B cell (primary cell): ENCODE data around the gene NRGN. TPM values are rescaled to one million over a fixed set of nuclear protein-coding genes. Genes with fewer than 3 reads are reported as not detected.

Experiments
- ATAC-seq: fragments of 200-7000 bp; cut with Tn5 transposase; one replicate; pipeline ENCODE4 v1.10.0; 2021; ENCODE audit warnings: low read depth, mild to moderate bottlenecking, moderate number of reproducible peaks, moderate library complexity
- CTCF ChIA-PET: fragments of 350-600 bp; sonication (Branson Sonifier 250); formaldehyde crosslinking; loops from one replicate; lab custom pipeline; 2021; ENCODE audit warnings: antibody characterized with exemption, inconsistent platforms; lab: Charles Lee
- POLR2A ChIA-PET: fragments of 350-600 bp; sonication (Branson Sonifier 250); formaldehyde crosslinking; loops from one replicate; lab custom pipeline; 2021; ENCODE audit warnings: antibody characterized with exemption; lab: Charles Lee
- DNase-seq: peaks from one replicate; pipeline ENCODE4 v3.0.0; 2013
- H2AFZ ChIP-seq: 2 replicates; pipeline ENCODE4 v1.6.1; 2012; ENCODE audit warnings: mild to moderate bottlenecking, low read depth, low read length; ENCODE audit not compliant: insufficient read depth, poor library complexity, severe bottlenecking
- H3K27ac ChIP-seq, 2 donors: 1 replicate in 1 of 2; 2 replicates in 1 of 2; pipeline ENCODE4 v1.5.1; 2012 to 2013; ENCODE audit warnings: low read length in 2 of 2, mild to moderate bottlenecking in 2 of 2, moderate library complexity in 1 of 2
- H3K27me3 ChIP-seq, 4 experiments: fragments of 200-600 bp in 1 of 4; sonication (generic) in 1 of 4; replicated peaks in 1 of 4; 1 replicate in 2 of 4; 2 replicates in 2 of 4; pipeline versions ENCODE4 v1.6.1 to v1.7.0; 2013 to 2016; ENCODE audit warnings: low read length in 3 of 4, mild to moderate bottlenecking in 2 of 4, mixed read lengths in 1 of 4, moderate library complexity in 1 of 4; ENCODE audit not compliant: insufficient read depth in 4 of 4, control insufficient read depth in 3 of 4; ENCODE audit errors: control extremely low read depth in 1 of 4
- H3K36me3 ChIP-seq, 2 experiments: replicated peaks in 1 of 2; 1 replicate in 1 of 2; 2 replicates in 1 of 2; pipeline versions ENCODE4 v1.6.1 to v1.7.1; 2013; ENCODE audit warnings: low read length in 1 of 2; ENCODE audit not compliant: insufficient read depth in 2 of 2, control insufficient read depth in 1 of 2; ENCODE audit errors: control extremely low read depth in 1 of 2, extremely low read depth in 1 of 2
- H3K4me1 ChIP-seq, 2 donors: fragments of 200-600 bp in 1 of 2; sonication (generic) in 1 of 2; 1 replicate in 1 of 2; 2 replicates in 1 of 2; pipeline versions ENCODE4 v1.5.1 to v1.6.1; 2013 to 2017; ENCODE audit warnings: low read length in 2 of 2; ENCODE audit not compliant: control insufficient read depth in 2 of 2, insufficient read depth in 2 of 2
- H3K4me2 ChIP-seq: replicated peaks from 2 replicates; pipeline ENCODE3; 2012; ENCODE audit warnings: mild to moderate bottlenecking, low read depth, low read length; ENCODE audit not compliant: poor library complexity, severe bottlenecking
- H3K4me3 ChIP-seq, 5 experiments: fragments of 200-600 bp in 1 of 5; sonication (generic) in 1 of 5; 1 replicate in 3 of 5; 2 replicates in 2 of 5; pipeline versions ENCODE4 v1.5.1 to v1.7.0; 2011 to 2016; ENCODE audit warnings: low read length in 4 of 5, mild to moderate bottlenecking in 4 of 5, low read depth in 2 of 5, control low read depth in 1 of 5, moderate library complexity in 1 of 5; ENCODE audit not compliant: insufficient read depth in 1 of 5; ENCODE audit errors: control extremely low read depth in 1 of 5, extremely low read depth in 1 of 5
- H3K79me2 ChIP-seq: fragments of 200-600 bp; sonication (generic); one replicate; pipeline ENCODE4 v1.6.0; 2016; ENCODE audit warnings: low read length; ENCODE audit not compliant: control insufficient read depth, insufficient read depth
- H3K9ac ChIP-seq: fragments of 200-600 bp; sonication (generic); 2 replicates; pipeline ENCODE4 v1.6.1; 2017; ENCODE audit warnings: mild to moderate bottlenecking, low read length, moderate library complexity
- H3K9me3 ChIP-seq, 3 donors: one replicate each; pipeline versions ENCODE4 v1.6.1 to v1.7.1; 2013; ENCODE audit warnings: low read length in 2 of 3; ENCODE audit not compliant: control insufficient read depth in 2 of 3, insufficient read depth in 1 of 3; ENCODE audit errors: control extremely low read depth in 1 of 3
- H4K20me1 ChIP-seq: 2 replicates; pipeline ENCODE4 v1.6.0; 2012; ENCODE audit warnings: mild to moderate bottlenecking, low read length; ENCODE audit not compliant: insufficient read depth, control insufficient read depth, poor library complexity, severe bottlenecking
- H3K27ac Mint-ChIP-seq: one replicate; pipeline ENCODE4 v1.8.0; 2021; ENCODE audit warnings: mixed read lengths
- H3K27me3 Mint-ChIP-seq: one replicate; pipeline ENCODE4 v1.8.0; 2021; ENCODE audit warnings: mixed read lengths
- H3K4me1 Mint-ChIP-seq: one replicate; pipeline ENCODE4 v1.8.0; 2021; ENCODE audit warnings: mixed read lengths
- H3K4me3 Mint-ChIP-seq: one replicate; pipeline ENCODE4 v1.8.0; 2021; ENCODE audit warnings: mixed read lengths
- H3K9me3 Mint-ChIP-seq: one replicate; pipeline ENCODE4 v1.8.0; 2022; ENCODE audit warnings: mixed read lengths; ENCODE audit not compliant: insufficient read depth
- CTCF ChIP-seq: fragments of 200-600 bp; IDR thresholded peaks from one replicate; pipeline ENCODE4 v1.8.0; 2022; ENCODE audit warnings: antibody characterized with exemption, mild to moderate bottlenecking
- EZH2 ChIP-seq: IDR thresholded peaks from 2 replicates; pipeline ENCODE4 v1.6.1; 2012; ENCODE audit warnings: borderline replicate concordance, low read depth, mild to moderate bottlenecking, moderate library complexity, low read length; ENCODE audit not compliant: insufficient read depth, poor library complexity, severe bottlenecking
- WGBS: methylation state at CpG from one replicate; pipeline ENCODE4 v1.1.5; 2013; ENCODE audit warnings: missing lambda C conversion rate; ENCODE audit not compliant: insufficient coverage; 5-methylcytosine and 5-hydroxymethylcytosine counted together
- intact Hi-C: fragments of 100-400 bp; cut with micrococcal nuclease; formaldehyde crosslinking; loops from one replicate; pipeline ENCODE4 v1.10.0; 2022
- polyA plus RNA-seq: library from polyadenylated mRNA; depleted of rRNA; stranded (reverse); fragments of >200 nt; gene quantifications from 2 replicates; pipeline ENCODE4 v1.2.3, GENCODE V29; 2012
- total RNA-seq, 2 donors: library from RNA; stranded (reverse); fragments of 120-200 nt in 1 of 2; gene quantifications; 1 replicate in 1 of 2; 2 replicates in 1 of 2; pipeline versions ENCODE4 v1.2.3 to v1.2.4, GENCODE V29; 2013 to 2022

NRGN gene
- total and polyA plus RNA-seq, 2 donors (not counting 1 experiment from before 2014, with no cell fraction given), result 3.1 TPM; not detected in 1

DNA sequence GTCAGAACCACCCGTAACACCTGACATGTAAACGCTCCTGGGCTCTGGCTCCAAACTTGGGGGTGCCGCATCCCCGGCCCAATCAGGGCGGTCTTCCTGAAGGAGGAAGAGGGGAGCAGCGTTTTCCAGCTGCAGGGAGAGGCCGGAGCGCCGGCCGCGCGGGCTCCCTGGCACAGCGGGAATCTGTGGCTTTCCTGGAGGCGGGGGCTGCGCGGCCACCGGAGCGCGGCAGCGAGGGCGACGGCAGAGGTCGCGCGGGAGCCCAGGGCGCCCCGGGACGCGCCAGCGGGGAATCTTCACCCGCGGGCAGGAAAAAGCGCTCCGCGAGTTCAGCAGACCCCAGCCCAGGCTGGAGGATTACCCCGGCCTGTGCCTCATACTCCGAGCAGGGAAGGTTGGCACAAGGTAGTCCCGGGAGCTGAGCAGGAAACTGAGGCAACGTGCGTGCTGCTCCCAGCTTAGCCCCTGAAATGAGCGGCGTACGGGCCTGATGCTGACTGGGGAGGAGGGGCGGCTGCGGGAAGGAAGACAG is 22.9 kb downstream of the NRGN start:
- Mint-ChIP-seq H3K4me3 (peak overlapping the region; percentile 94), H3K27ac (no peak overlapping the region), H3K9me3 (no peaks in the 10 kb centered on the region), H3K4me1 (peaks cover 46% of the 10 kb centered on the region), H3K27me3 (peaks cover 6% of the 10 kb centered on the region)
- peaks cover 43 to 61% of the 10 kb centered on the region in 2 donors for H3K4me1 ChIP-seq
- TF ChIP-seq CTCF (no peak), EZH2 (no peak)
- intact Hi-C loops, result loop anchor here (1.0 to 2.0 kb wide), 9 partner anchors 16 to 140 kb away; partner anchors contain the start of genes MSANTD2, NRGN, SIAE and SPA17
- H3K4me3 ChIP-seq, result peak overlapping the region; percentile 42 to 81 (median 64)
- peaks cover 6% of the 10 kb centered on the region for H4K20me1 ChIP-seq
- peaks cover 0 to 22% (median 10%) of the 10 kb centered on the region in 4 experiments for H3K27me3 ChIP-seq
- DNase-seq, result no peak
- peak overlapping the region; percentile 76 for H3K9ac ChIP-seq
- H3K9me3 ChIP-seq, result peaks cover 0 to 3% (median 0%) of the 10 kb centered on the region in 3 donors
- H3K79me2 ChIP-seq, result peaks cover 23% of the 10 kb centered on the region
- ChIA-PET POLR2A (interaction anchor here (1.5 to 1.6 kb wide), 2 partner anchors 16 to 23 kb away, joined by 3 to 7 read pairs; partner anchors contain the start of gene NRGN), CTCF (interaction anchor here (0.7 to 11.1 kb wide), 21 partner anchors 9 to 120 kb away, joined by 3 to 202 read pairs (median 9); partner anchors contain the start of genes MSANTD2, NRGN, SIAE and SPA17)
- H3K36me3 ChIP-seq, result peaks cover 0 to 8% of the 10 kb centered on the region in 2 experiments
- H3K4me2 ChIP-seq, result peak overlapping the region; percentile 99
- peak overlapping the region; percentile 86 for H2AFZ ChIP-seq
- H3K27ac ChIP-seq, result peak overlapping the region in 1 of 2 donors; percentile 67
- under 1% methylated on average over 44 of the region's 45 CpGs for WGBS
- ATAC-seq, result peak; percentile 3
